DMS153 treated with DMSO at 0.1 percent for 48 hours (cell line): ENCODE data around the gene U2AF1L4.
"Not testable (repeated sequence)": the region's sequence is repeated elsewhere in the genome, so short reads cannot be mapped to it uniquely, and the experiment has no call there.

Experiments
- DNase-seq: peaks from one replicate; lab custom pipeline; 2025; ENCODE audit not compliant: unreplicated experiment; lab: John Stamatoyannopoulos, UW

The U2AF1L4 gene

DNA sequence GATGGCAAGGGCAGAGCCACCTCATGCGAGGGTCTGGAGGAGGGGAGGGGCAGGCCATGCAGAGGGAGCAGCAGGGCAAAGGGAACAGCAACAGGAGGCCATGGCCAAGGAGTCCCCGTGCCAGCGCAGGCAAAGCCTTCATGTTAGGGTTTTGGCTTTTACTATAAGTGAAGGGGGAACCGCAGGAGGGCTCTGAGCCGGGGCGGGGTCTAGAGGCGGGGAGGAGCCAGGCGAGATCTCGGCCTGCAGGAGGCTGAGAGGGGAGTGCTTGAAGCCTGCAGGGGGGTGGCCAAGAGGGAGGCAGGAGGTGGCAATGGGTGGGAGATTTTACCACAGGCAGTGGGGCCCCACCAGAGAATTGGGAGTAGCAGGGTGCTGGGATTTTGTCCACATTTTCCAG is 36.4 kb upstream of the U2AF1L4 start:
- DNase-seq = no peak

DNA sequence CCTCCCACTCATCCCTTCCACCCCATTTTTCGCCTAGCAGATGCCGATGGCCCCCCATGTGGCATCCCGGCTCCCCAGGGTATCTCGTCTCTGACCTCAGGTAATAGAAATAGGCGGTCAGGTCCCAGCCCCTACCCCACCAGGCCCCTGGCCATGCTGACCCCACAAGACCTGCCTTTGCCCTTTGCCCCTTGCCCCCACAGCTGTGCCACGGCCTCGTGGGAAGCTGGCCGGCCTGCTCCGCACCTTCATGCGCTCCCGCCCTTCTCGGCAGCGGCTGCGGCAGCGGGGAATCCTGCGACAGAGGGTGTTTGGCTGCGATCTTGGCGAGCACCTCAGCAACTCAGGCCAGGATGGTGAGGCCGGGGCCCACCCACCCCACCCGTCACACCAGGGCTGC is 35.5 kb upstream of the U2AF1L4 start:
- DNase-seq = no peak

DNA sequence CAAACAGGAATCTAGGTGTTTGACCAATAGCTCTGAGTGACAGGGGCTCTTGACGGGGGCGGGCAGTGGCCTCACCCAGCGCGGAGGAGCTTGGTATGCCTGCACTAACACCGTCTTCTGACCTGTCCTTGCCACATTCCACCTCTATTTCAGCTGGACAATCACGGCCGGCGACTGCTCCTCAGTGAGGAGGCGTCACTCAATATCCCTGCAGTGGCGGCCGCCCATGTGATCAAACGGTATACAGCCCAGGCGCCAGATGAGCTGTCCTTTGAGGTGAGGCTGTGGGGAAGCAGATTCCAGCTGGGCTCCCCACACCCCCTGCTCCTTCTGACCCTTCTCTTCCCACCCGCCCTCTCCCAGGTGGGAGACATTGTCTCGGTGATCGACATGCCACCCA is 34.8 kb upstream of the U2AF1L4 start:
- DNase-seq = no peak

DNA sequence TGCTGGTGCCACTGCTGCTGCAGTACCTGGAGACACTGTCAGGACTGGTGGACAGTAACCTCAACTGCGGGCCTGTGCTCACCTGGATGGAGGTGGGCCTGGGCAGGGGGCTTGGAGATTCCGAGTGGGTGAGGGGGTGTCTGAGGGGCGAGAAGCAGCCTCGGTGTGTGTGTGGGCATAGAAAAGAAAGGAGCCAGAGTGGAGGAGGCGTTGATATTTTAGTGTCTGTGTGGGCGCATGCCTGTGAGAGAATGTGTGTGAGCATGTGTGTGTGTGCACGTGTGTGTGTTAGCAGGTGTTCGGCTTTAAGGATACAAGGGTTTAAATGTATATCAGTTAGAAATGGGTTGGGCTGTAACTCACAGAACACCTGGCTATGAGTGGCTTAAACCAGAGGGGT is 33.8 kb upstream of the U2AF1L4 start:
- DNase-seq = no peak

DNA sequence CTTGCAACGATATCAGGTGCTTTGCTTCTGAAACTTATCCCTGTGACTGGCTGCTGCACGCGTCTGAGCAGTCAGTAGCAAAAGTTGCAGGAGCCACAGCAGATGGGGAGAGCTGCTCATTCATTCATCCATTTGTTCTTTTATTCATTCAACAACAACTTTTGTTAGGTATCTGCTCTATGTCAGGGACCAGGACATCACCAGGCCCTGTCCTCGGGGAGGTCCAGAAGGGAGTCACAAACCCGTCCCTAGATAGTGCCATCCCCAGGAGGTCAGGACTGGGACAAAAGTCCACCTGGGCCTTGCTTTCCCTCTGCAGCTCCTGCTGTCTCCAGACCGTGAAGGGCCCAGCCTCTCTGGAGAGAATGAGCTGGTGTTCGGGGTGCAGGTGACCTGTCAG is 32.7 kb upstream of the U2AF1L4 start:
- no peak for DNase-seq

DNA sequence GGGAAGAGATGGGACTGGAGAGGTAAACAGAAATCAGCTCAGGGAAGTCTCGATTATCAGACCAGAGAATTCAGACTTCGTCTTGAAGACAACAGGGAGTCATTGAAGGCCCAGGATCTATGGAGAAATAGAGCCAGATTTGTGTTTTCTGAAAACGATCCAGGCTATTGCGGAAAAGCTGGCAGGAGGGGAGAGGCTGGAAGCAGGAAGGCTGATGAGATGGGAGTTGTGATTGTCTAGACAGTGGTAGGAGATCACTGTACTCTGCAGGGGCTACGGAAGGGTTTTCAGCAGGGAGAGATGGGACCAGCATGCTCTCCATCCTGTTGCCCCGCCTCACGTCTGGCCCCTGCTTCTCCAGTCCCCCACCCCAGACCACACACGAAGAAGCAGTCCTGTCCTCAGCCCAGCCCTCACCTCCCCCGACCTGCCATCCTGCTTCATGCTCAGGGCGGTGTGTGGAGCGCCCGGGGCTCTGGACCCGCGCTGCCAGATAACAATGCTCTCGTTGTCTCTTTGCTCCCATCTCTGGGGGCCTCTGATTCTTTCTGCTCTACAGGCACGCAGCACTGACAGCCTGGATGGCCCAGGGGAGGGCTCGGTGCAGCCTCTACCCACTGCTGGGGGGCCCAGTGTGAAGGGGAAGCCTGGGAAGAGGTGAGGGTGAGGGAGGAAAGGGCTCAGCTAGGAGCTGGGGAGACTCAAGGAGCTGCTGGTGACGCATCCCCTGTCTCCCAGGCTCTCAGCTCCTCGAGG is 32.0 kb upstream of the U2AF1L4 start:
- DNase-seq = no peak

DNA sequence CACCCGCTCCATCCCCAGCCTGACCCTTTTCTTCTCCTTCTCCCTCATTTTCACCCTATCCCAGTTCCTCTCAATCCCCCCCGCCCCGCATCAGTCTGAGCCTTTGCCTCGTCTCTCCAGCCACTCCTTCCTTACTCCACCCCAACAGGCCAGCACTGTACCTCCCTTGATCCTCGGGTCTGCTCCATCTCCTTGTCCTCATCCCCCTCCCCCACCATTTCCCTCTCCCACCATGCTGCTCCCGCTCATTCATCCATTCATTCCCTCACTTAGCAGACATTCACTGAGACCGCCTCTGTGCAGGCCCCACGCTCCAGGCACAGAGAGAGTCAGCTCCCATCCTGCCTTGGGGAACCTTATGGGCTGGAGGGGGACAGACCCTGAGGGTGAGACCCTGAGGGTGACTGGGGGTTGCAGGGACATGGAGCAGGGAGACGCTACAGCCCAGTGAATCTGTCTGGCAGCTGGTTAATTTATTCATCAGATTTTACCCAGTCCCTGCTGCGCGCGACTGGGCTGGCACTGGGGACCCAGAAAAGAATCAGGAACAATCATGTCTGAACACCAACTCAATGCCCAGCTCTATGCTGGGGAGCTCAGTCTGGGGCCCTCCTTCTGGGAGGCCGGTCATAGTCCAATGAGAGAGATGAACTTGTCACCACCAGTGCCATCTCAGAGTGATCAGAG is 31.0 kb upstream of the U2AF1L4 start:
- DNase-seq = no peak

DNA sequence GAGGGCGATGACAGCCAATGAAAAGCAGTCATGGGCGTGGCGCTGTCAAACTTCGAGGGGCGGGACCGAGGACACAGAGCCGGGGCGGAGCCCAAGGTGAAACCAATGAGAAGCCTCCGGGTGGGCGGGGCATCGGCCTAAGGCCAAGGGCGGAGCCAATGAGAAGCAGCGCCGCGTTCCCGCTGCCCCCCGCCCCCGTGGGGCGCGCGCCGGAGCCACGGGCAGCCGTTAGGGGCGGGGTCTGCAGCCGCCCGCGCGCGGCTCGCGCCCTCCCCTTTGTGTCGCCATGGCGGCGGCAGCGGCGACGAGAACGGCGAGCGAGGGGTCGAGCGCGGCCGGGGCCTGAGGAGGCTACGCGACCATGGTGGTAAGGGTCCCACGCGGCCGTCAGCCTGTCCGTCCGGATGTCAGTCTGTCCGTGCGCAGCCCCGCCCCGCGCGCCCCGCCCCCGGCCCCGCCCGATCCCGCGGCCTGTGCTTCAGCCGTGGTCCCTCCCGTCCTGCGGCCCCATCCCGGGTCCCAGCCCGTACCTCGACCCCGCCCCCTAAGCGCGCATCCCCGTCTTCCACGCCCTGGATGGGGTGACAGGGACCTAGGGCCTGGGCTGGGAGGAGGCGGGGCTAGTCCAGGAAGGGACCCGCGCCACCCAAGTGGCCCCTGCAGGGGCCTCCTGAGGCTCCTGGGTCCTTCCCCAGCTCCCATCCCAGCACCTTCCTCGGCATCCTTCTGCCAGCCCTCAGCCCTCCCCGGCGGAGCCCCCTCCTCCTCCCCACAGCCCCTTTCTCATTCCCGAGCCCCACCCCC is 30.3 kb upstream of the U2AF1L4 start, which contains the start of gene ARHGAP33:
Gene ARHGAP33 (plus strand): TSS at position 267 of the 804 bp plus-strand sequence. CDS start 95 bp downstream, at position 362.
- DNase-seq = peak; percentile 97

DNA sequence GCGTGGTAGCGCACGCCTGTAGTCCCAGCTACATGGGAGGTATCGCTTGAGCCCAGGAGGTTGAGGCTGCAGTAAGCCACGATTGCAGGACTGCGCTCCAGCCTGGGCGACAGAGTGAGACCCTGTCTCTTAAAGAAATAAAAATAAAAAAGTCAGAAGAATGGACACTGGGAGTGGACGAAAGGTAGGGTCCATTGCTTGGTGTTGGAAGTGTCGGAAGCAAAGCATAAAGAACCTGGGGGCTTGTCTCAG is 29.8 kb upstream of the U2AF1L4 start:
- DNase-seq = no peak

DNA sequence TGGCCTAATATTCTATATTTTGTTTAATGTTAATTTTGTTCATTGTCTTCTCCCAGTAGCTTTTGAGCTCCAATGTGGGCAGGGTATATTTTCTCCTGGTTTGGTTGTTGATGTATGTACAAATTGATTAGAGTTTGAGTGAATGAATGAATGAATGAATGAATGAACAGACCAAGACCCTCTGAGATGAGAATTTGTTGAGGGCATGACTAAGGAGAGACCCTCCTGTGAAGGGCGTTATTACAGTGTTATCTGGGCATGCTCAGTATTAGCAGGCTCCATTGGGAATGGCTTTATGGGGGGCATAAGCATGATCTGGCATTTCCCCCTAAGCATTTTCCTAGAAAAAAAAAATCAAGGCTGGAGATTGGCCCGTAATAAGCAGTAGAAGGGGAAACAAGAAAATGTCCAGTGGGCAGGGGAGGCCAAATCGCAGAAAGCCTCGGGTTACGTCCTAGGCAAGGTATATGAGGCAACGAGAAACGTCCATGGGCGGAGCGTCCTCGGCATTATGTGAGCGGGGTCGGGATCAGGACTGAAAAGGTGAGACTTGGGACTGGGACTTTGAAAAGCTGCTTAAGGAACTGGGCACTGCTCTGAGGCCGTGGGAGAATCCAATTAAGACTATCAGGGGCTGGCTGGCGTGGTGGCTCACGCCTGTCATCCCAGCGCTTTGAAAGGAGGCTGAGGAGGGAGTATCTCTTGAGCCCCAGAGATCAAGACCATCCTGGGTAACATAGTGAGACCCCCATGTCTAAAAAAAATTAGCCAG is 29.2 kb upstream of the U2AF1L4 start:
- no peak for DNase-seq

DNA sequence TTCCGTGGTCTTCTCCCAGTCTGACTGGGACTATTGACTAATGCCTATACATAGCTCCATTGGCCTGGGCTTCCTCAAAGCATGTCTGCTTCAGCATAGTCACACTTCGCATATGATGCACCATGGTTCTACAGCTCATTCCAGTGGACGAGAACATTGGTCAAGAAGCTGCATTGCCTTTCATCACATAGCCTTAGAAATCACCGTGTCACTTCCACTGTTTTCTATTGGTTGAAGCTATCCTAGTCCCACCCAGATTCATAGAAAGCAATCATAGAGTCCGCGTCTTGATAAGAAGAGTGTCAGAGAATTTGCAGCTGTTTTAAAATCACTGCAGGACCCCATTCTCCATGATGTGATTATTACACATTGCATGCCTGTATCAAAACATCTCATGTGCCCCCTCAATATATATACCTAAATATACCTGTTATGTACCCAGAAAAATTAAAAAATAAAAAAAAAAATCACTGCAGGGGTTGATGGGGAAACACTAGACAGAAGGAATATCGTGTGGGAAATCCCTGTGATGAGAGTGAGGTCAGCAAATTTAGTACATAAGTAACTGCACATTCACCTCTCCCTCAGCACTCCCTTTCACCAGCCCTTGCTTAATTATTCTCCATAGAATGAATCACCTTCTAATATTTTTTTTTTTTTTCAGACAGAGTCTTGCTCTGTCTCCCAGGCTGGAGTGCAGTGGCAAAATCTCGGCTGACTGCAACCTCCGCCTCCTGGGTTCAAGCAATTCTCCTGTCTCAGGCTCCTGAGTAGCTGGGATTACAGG is 28.0 kb upstream of the U2AF1L4 start:
- no peak for DNase-seq

DNA sequence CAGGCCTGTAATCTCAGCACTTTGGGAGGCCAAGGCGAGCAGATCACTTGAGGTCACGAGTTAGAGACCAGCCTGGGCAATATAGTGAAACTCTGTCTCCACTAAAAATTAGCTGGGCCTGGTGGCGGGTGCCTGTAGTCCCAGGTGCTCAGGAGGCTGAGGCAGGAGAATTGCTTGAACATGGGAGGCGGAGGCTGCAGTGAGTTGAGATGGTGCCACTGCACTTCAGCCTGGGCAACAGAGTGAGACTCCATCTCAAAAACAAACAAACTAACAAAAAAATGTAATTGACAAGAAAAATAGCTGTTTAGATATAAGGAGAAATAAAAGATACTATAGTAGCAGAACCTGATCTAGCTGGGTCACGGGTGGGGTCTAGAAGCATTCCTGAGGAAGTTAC is 27.1 kb upstream of the U2AF1L4 start:
- not testable (repeated sequence) for DNase-seq

DNA sequence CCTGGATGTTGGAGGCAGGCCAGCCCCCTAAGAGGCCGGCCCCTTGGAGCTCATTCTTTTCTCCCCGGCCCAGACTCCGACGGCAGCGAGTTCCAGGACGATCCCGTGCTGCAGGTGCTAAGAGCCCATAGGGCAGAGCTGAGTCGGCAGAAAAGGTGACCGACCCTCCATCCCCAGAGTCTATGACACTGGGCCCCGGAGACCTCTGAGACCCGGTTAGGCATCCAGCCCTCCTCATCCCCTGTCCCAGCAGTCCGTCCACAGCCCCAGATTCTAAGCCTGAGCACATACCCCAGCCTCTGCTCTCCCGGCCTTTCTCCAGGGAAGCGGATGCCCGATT is 22.8 kb upstream of the U2AF1L4 start:
- no peak for DNase-seq

DNA sequence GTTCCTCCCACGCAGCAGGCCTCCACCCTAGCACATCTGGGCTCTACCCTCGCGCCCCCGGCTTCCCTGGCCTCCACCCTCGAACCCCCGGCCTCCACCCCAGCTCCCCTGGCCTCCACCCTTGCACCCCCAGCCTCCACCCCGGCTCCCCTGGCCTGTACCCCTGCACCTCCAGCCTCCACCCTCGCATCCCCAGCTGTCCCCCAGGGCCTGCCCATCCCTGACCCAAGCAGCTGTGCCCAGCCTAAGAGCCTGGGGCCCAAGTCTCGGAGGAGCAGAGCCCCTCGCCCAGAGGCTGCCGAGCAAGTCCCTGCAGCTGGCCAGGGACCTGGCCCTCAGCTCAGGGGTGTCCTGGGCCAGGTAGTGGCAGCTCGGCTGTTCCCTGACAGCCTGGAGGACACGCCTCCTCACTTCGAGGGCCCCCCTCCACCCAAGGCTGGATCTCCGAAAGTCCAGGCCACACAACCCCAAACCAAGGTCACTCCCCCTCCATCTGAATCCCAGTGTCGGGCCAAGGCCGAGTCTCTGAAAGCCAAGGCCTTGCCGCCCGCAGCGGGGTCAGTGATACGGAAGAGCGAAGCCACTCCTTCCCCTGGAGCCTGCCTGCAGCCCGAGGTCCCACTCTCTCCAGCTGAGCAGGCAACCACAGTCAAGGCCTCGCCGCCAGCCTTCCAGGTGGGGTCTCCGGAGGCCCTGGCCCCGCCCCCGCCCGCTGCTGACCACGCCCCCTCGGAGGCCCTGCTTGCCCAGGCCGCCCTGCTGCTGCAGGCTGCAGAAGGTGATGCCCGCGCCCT is 22.3 kb upstream of the U2AF1L4 start:
- no peak for DNase-seq

DNA sequence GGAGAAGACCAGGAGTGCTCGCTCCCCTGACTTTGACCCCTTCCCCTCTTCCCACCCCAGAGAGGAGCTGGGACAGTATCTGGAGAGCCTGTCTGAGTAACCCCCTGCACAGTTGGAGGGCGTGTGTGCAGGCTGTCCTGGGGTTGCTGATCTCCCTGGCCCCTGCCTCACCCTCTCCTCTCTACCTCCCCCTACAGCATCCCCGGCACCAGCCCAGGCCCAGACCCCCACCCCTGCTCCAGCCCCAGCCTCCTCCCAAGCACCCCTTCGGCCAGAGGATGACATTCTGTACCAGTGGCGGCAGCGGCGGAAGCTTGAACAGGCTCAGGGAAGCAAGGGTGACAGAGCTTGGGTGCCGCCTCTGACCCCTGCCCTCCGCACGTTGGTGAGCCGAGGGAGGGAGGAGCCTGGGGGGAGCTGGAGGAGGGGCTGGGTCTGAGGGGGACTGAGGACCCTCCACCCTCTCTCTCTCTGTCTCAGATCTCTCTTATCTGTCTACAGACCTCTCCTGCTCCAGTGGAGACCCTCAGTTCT is 21.4 kb upstream of the U2AF1L4 start:
- no peak for DNase-seq

DNA sequence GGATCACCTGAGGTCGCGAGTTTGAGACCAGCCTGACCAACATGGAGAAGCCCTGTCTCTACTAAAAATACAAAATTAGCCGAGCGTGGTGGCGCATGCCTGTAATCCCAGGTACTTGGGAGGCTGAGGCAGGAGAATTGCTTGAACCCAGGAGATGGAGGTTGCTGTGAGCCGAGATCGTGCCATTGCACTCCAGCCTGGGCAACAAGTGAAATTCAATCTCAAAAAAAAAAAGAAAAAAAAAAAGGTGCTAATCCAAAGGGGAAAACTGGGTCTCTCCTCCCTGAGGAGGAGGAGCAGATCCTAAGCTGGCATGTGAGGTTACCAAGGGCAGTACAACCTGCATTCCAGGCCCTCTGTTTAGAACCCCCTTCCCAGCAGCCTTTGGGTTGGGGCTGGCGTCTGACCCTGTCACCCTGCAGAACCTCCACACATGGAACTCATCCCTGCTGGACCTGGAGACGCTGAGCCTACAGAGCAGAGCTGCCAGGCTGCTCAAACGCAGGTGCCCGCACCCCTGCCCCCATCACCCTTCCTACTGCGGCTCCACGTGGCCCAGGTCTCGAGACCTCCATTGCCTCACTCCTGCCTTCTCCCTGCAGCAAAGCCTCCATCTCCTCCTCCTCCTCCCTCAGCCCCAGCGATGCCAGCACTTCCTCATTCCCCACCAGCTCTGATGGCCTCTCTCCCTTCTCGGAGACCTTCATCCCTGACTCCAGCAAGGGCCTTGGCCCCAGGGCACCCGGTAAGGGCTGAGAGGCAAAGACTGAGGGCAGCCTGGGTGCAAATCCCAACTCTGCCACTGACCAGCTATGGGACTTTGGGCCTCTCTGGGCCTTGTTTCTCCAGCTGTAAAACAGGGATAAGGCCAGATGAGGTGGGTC is 19.5 kb upstream of the U2AF1L4 start:
- DNase-seq = no peak

DNA sequence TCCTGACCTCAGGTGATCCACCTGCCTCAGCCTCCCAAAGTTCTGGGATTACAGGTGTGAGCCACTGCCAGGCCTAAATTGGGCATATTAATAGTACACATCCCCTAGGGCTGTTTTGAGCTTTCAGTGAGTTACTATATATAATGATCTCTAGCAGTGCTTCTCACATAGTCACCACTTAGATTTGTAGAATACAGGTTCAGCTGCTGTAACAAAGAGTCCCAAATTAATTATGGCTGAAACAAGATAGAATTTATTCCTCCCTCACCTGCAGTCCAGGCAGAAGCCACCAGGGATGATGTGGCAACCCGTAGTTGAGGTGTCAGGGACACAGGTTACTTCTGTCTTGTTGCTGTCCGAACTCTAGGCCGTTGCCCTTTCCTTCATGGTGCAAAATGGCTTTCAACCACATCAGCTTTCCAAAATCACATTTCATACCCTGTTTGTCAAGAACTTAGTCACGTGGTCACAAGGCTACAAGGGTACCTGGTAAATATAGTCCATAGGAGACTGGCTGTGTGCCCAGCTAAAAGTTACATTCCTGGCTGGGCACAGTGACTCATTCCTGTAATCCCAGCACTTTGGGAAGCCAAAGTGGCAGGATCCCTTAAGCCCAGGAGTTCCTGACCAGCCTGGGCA is 15.6 kb upstream of the U2AF1L4 start:
- DNase-seq = no peak

DNA sequence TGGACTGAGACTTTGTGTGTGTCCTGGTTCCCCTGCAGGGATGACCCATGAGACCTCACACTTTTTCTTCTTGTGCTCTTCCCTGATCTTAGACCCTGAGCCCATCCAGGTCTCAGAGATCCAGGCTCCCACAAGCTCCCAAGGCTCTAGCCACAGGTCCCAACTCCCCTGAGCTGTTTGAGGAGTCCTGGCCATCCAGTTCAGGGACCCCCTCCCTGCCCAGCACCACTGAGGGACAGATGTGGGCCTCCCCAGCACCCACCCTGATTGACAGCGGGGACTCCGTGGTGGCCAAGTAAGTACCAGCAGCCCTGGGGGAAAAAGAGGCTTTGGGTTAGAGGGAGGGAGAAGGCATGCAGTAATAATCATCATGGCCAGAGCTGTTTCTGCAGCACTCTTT is 14.5 kb upstream of the U2AF1L4 start:
- no peak for DNase-seq
